ENCODE results near the gene DDX46.

GRCh38 chr5:134824681-134825080 is 66.1 kb downstream of the DDX46 start:
- TF ChIP-seq, protein P1, sequence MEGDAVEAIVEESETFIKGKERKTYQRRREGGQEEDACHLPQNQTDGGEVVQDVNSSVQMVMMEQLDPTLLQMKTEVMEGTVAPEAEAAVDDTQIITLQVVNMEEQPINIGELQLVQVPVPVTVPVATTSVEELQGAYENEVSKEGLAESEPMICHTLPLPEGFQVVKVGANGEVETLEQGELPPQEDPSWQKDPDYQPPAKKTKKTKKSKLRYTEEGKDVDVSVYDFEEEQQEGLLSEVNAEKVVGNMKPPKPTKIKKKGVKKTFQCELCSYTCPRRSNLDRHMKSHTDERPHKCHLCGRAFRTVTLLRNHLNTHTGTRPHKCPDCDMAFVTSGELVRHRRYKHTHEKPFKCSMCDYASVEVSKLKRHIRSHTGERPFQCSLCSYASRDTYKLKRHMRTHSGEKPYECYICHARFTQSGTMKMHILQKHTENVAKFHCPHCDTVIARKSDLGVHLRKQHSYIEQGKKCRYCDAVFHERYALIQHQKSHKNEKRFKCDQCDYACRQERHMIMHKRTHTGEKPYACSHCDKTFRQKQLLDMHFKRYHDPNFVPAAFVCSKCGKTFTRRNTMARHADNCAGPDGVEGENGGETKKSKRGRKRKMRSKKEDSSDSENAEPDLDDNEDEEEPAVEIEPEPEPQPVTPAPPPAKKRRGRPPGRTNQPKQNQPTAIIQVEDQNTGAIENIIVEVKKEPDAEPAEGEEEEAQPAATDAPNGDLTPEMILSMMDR (IDR thresholded peaks at IDR 0.05; ENCODE audit: poor library complexity, severe bottlenecking): no peak
- TF ChIP-seq RAD21 (conservative IDR thresholded peaks at IDR 0.05): no peak
- no peak for TF ChIP-seq REST (IDR thresholded peaks at IDR 0.05; ENCODE audit: borderline replicate concordance)
- TF ChIP-seq POLR2AphosphoS5 (IDR thresholded peaks at IDR 0.05): no peak
- no peak for TF ChIP-seq EZH2 (IDR thresholded peaks at IDR 0.05; ENCODE audit: borderline replicate concordance, insufficient read depth, low read length, poor library complexity, severe bottlenecking)
- no peak for TF ChIP-seq EP300 (conservative IDR thresholded peaks at IDR 0.05; ENCODE audit: poor library complexity, severe bottlenecking)
